Measurements from ENCODE around the gene GFI1B. TPM values are rescaled to one million over a fixed set of nuclear protein-coding genes. Genes with fewer than 3 reads are reported as not detected.

Gene GFI1B
- total RNA-seq, 1 donor from 2014 or later = not detected

DNA sequence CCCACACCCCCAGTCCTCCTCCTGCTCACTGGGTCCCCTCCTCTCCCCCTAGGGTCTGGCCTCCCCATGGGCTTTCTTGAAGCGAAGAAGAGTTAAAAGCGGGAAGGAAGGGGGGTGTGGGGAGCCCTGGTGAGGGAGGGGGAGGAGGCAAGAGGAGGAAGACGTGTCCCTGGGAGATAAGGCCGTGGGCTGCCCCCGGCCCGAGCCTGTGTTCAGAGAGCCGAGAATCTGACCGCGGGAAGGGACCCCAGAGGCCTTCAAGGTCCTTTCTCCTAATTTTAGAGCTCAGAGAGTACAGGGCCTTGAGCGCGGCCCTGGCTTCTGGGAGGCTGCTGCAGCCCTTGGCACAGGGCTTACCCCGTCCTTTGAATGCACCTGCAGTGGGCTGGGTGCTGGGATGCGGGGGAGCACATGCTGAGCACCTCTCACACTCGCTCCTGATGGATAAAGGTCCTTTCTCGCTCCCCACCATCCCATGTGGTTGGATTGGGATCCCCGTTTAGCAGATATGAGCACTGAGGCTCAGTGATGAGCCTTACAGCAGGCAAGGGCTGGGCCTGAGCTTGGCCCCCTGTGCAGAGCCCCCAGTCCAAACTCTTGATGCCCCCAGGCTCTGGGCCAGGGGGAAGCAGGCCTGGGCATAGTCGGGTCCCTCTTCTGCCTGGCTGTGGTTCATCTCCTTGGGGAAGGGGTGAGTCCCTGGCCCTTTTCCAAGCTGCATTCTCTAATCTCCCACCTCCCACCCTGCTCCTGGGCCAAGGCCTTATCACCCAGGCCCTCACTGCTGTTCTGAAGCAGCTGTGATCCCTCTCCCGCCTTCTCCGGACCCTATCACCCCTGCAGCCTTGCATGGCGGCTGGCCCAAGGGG is 5.9 kb downstream of the GFI1B start:
- no peak overlapping the region for H3K4me3 Mint-ChIP-seq (ENCODE audit: unreplicated experiment)
- H3K27ac Mint-ChIP-seq (ENCODE audit: unreplicated experiment) = no peak overlapping the region
- peaks cover 2% of the 10 kb centered on the region for H3K9me3 Mint-ChIP-seq (ENCODE audit: unreplicated experiment)
- TF ChIP-seq, protein P1, sequence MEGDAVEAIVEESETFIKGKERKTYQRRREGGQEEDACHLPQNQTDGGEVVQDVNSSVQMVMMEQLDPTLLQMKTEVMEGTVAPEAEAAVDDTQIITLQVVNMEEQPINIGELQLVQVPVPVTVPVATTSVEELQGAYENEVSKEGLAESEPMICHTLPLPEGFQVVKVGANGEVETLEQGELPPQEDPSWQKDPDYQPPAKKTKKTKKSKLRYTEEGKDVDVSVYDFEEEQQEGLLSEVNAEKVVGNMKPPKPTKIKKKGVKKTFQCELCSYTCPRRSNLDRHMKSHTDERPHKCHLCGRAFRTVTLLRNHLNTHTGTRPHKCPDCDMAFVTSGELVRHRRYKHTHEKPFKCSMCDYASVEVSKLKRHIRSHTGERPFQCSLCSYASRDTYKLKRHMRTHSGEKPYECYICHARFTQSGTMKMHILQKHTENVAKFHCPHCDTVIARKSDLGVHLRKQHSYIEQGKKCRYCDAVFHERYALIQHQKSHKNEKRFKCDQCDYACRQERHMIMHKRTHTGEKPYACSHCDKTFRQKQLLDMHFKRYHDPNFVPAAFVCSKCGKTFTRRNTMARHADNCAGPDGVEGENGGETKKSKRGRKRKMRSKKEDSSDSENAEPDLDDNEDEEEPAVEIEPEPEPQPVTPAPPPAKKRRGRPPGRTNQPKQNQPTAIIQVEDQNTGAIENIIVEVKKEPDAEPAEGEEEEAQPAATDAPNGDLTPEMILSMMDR (IDR thresholded peaks at IDR 0.05; ENCODE audit: partially characterized antibody, unreplicated experiment) = no peak
- H3K36me3 Mint-ChIP-seq (ENCODE audit: unreplicated experiment) = peaks cover 4% of the 10 kb centered on the region
- H3K27me3 Mint-ChIP-seq (ENCODE audit: unreplicated experiment) = peaks cover 5% of the 10 kb centered on the region
- no peak for DNase-seq
- H3K4me1 Mint-ChIP-seq (ENCODE audit: low read depth, unreplicated experiment) = no peaks in the 10 kb centered on the region

DNA sequence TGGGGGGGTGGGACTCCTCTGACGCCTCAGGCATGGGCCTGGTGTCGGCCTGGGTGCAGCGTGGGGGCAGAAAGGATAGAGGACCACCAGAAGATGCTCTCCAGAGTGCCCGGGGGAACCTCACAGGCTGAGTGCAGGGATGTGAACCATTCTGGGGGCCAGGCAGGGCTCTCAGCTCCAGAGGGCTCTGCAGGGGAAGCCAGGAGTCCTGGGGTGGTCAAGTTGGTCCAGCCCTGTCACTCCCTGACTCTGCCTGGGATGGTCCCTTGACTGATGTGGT is 6.5 kb downstream of the GFI1B start:
- H3K27ac Mint-ChIP-seq (ENCODE audit: unreplicated experiment) = no peak overlapping the region
- DNase-seq = no peak
- H3K36me3 Mint-ChIP-seq (ENCODE audit: unreplicated experiment) = peaks cover 6% of the 10 kb centered on the region
- TF ChIP-seq, protein P1 (IDR thresholded peaks at IDR 0.05; ENCODE audit: partially characterized antibody, unreplicated experiment) = no peak
- peaks cover 2% of the 10 kb centered on the region for H3K9me3 Mint-ChIP-seq (ENCODE audit: unreplicated experiment)
- no peak overlapping the region for H3K4me3 Mint-ChIP-seq (ENCODE audit: unreplicated experiment)
- H3K4me1 Mint-ChIP-seq (ENCODE audit: low read depth, unreplicated experiment) = no peaks in the 10 kb centered on the region
- H3K27me3 Mint-ChIP-seq (ENCODE audit: unreplicated experiment) = no peaks in the 10 kb centered on the region

DNA sequence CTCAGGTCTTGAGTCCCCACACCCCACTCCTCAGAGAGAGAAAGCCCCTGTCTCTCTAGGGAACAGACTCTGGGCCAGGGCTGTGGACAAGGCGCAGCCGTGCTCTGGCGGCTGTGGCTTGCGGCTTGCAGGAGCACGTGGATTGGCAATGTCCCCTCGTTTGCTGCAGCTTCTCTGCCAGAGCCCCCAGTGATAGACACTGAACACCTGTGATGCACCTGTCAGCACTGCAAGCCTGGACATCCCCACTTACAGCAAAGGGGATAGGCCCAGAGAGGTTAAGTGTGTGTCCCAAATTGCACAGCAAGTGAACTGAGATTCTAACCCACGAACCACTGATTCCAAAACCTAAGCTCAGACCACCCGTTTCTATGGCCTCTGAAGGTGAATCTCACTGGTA is 7.0 kb downstream of the GFI1B start:
- Mint-ChIP-seq H3K9me3 (ENCODE audit: unreplicated experiment) (peaks cover 2% of the 10 kb centered on the region), H3K4me3 (ENCODE audit: unreplicated experiment) (no peak overlapping the region), H3K36me3 (ENCODE audit: unreplicated experiment) (peaks cover 9% of the 10 kb centered on the region), H3K4me1 (ENCODE audit: low read depth, unreplicated experiment) (no peaks in the 10 kb centered on the region), H3K27me3 (ENCODE audit: unreplicated experiment) (no peaks in the 10 kb centered on the region), H3K27ac (ENCODE audit: unreplicated experiment) (no peak overlapping the region)
- DNase-seq = no peak
- TF ChIP-seq, protein P1 (IDR thresholded peaks at IDR 0.05; ENCODE audit: partially characterized antibody, unreplicated experiment) = no peak

DNA sequence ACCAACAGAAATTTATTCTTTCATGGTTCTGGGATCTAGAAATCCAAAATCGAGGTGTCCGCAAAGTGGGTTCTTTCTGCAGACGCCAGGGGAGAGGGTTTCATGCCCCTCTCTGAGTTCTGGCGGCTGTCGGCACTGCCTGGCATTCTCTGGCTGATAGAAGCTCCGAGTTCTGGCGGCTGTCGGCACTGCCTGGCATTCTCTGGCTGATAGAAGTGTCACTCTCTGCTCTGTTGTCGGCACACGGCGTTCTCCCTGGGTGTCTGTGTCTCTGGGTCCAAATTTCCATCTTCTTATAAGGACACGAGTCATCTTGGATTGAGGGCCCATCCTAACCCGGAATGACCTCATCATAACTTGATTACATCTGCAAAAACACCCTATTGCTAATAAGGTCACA is 7.6 kb downstream of the GFI1B start:
- Mint-ChIP-seq H3K4me1 (ENCODE audit: low read depth, unreplicated experiment) (no peaks in the 10 kb centered on the region), H3K36me3 (ENCODE audit: unreplicated experiment) (peaks cover 9% of the 10 kb centered on the region), H3K27me3 (ENCODE audit: unreplicated experiment) (no peaks in the 10 kb centered on the region), H3K9me3 (ENCODE audit: unreplicated experiment) (peaks cover 2% of the 10 kb centered on the region), H3K4me3 (ENCODE audit: unreplicated experiment) (peak overlapping the region; percentile 13), H3K27ac (ENCODE audit: unreplicated experiment) (peak overlapping the region; percentile 31)
- TF ChIP-seq, protein P1 (IDR thresholded peaks at IDR 0.05; ENCODE audit: partially characterized antibody, unreplicated experiment) = no peak
- DNase-seq = no peak
